HG03565 (cell line): ENCODE data around the gene AGXT.
"Not testable (repeated sequence)": the region's sequence is repeated elsewhere in the genome, so short reads cannot be mapped to it uniquely, and the experiment has no call there.

Experiments
- ATAC-seq: cut with Tn5 transposase; IDR thresholded peaks from one replicate; pipeline ENCODE4 v1.9.1; 2021; ENCODE audit warnings: mild to moderate bottlenecking, moderate library complexity; ENCODE audit not compliant: unreplicated experiment

The AGXT gene

GRCh38 chr2:240839152-240840143, 29.2 kb upstream of the AGXT start:
- ATAC-seq, result no peak

GRCh38 chr2:240840435-240841060, 28.1 kb upstream of the AGXT start:
- ATAC-seq, result no peak

- ATAC-seq, result not testable (repeated sequence)
Observed at GRCh38 chr2:240846309-240846708, 22.3 kb upstream of the AGXT start.

- ATAC-seq, result no peak
Observed at GRCh38 chr2:240846873-240847595, 21.6 kb upstream of the AGXT start.

- no peak for ATAC-seq
Observed at GRCh38 chr2:240847817-240848216, 20.8 kb upstream of the AGXT start.

- no peak for ATAC-seq
Observed at GRCh38 chr2:240848900-240849680, 19.5 kb upstream of the AGXT start.

GRCh38 chr2:240850026-240850425, 18.6 kb upstream of the AGXT start:
- no peak for ATAC-seq

GRCh38 chr2:240850756-240851077, 17.9 kb upstream of the AGXT start:
- ATAC-seq, result no peak

- ATAC-seq, result no peak
Observed at GRCh38 chr2:240851078-240851991, 17.3 kb upstream of the AGXT start.

- ATAC-seq, result no peak
Observed at GRCh38 chr2:240852671-240853314, 15.8 kb upstream of the AGXT start.

GRCh38 chr2:240855670-240856069, 13.0 kb upstream of the AGXT start:
- ATAC-seq, result no peak

- ATAC-seq, result no peak
Observed at GRCh38 chr2:240856151-240856980, 12.3 kb upstream of the AGXT start.

GRCh38 chr2:240857039-240858008, 11.3 kb upstream of the AGXT start:
- no peak for ATAC-seq

GRCh38 chr2:240858321-240858720, 10.3 kb upstream of the AGXT start:
- ATAC-seq, result no peak

GRCh38 chr2:240858871-240859270, 9.8 kb upstream of the AGXT start:
- no peak for ATAC-seq

- no peak for ATAC-seq
Observed at GRCh38 chr2:240861547-240861946, 7.1 kb upstream of the AGXT start.

- no peak for ATAC-seq
Observed at GRCh38 chr2:240864475-240864874, 4.1 kb upstream of the AGXT start.
